AG20443 (cell line): ENCODE data around the gene IL20.
"Not testable (repeated sequence)": the region's sequence is repeated elsewhere in the genome, so short reads cannot be mapped to it uniquely, and the experiment has no call there.

ENCODE experiments used
- DNase-seq: peaks from one replicate; pipeline ENCODE4 v3.0.0; 2012; ENCODE audit warnings: low spot score, mixed read lengths

Gene IL20

GRCh38 chr1:206843626-206844025, 21.8 kb upstream of the IL20 start:
- no peak for DNase-seq

- no peak for DNase-seq
Measured at GRCh38 chr1:206846487-206846886, 18.9 kb upstream of the IL20 start.

GRCh38 chr1:206847337-206847834, 18.0 kb upstream of the IL20 start:
- no peak for DNase-seq

DNA sequence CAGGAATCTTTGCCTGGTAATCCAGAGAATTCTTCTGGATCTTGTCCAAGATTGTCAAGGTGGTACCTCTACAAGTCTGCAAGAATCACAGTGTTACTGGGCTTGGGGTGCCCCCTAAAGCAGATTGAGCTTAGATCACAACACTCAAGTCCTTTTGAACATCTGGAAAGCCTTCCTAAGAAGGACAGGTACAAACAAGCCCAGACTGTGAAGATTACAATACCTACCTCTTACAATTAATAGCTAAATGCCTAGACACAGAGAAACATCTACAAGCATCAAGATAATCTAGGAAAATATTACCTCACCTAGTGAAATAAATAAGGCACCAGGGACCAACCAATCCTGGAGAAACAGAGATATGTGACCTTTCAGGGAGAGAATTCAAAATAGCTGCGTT, 17.5 kb upstream of the IL20 start:
- DNase-seq = no peak

DNA sequence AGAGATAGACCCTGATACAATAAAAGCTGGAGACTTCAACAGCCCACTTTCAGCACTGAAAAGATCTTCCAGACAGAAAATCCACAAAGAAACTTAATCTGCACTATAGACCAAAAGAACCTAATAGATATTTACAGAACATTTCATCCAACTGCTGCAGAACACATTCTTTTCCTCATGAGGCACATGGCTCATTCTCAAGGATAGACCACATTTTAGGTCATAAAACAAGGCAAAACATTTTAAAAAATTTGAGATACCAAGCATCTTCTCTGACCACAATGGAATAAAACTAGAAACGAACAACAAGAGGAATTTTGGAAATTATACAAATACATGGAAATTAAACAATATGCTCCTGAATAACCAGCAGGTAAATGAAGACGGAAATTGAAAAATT, 15.0 kb upstream of the IL20 start:
- no peak for DNase-seq

DNA sequence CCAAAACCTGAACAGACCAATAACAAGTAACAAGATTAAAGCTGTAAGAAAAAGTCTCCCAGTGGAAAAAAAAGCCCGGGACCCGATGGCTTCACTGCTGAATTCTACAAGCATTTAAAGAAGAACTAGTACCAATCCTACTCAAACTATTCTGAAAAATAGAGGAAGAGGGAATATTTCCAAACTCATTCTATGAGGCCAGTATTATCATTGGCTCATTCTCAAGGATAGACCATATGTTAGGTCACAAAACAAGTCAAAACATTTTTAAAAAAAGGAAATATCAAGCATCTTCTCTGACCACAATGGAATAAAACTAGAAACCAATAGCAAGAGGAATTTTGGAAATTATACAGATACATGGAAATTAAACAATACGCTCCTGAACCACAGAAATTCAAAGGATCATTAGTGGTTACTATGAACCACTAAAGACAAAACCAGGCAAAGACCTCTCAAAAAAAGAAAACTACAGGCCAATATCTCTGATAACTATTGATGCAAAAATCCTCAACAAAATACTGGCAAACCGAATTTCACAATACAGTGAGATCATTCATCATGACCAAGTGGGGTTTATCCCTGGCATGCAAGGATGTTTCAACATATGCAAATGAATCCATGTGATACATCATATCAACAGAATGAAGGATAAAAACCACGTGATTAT, 13.9 kb upstream of the IL20 start:
- no peak for DNase-seq

- not testable (repeated sequence) for DNase-seq
Measured at GRCh38 chr1:206852662-206853061, 12.8 kb upstream of the IL20 start.

GRCh38 chr1:206853696-206854095, 11.7 kb upstream of the IL20 start:
- not testable (repeated sequence) for DNase-seq

GRCh38 chr1:206854401-206855129, 10.9 kb upstream of the IL20 start:
- no peak for DNase-seq

DNA sequence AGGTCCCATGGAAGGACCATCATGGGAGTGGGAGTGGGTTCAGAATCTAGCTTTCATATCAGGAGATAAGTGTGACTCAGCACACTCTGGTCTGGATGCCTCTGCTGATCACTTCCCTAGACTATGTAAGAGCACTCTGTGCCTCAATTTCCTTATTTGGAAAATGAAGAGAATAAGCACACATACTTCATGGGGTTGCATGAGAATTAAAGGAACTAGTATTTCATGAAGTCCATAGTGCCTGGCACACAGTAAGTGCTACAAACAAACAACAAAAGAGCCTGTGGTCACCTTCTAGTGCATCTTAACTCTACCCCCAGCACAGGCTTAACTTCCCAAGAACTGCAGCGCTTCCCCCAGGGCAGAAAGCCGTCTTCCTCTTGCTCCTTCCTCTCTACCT, 9.6 kb upstream of the IL20 start:
- DNase-seq = no peak

- DNase-seq = no peak
Measured at GRCh38 chr1:206856674-206857464, 8.6 kb upstream of the IL20 start.

GRCh38 chr1:206859082-206859521, 6.3 kb upstream of the IL20 start:
- no peak for DNase-seq

- DNase-seq = no peak
Measured at GRCh38 chr1:206860165-206860564, 5.3 kb upstream of the IL20 start.

DNA sequence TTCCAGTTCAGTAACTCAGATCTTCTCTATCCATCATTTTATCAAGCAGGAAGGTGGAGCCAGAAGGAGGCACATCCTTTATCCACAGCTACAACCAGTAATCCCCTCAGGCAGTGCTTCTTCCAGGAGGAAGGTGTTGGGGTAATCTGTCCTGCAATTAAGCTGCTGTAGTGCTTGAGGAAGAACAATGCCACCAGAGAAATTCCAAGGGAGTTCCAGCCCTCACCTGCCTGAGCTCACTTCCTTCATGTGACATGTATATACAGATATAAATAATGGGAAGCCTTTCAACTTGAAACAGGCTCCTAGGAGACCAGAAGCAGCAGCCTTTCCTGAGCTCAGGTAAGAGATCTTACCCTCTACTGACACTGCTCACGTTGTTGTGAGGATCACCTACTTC, 2.2 kb upstream of the IL20 start:
- no peak for DNase-seq

- DNase-seq = peak; percentile 32
Measured at GRCh38 chr1:206866062-206866461, 639 bp downstream of the IL20 start.

DNA sequence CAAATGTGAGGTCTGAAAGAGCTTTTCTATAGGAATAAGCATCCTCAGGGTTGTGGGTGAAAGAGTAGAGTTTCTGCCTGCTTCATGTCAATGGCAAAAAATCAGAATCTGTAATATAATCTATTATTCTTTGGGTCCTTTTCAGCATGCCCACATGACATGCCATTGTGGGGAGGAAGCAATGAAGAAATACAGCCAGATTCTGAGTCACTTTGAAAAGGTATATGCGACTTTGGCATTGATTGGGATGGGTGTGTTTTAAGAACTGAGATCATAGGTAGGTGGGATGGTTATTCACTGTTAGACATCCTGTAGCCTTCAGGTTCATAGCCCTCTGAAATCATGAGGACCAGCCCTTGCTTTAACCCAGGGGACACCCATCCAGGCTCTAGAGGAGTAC, 1.8 kb downstream of the IL20 start:
- no peak for DNase-seq

GRCh38 chr1:206867716-206868115, 2.3 kb downstream of the IL20 start:
- DNase-seq = no peak

DNA sequence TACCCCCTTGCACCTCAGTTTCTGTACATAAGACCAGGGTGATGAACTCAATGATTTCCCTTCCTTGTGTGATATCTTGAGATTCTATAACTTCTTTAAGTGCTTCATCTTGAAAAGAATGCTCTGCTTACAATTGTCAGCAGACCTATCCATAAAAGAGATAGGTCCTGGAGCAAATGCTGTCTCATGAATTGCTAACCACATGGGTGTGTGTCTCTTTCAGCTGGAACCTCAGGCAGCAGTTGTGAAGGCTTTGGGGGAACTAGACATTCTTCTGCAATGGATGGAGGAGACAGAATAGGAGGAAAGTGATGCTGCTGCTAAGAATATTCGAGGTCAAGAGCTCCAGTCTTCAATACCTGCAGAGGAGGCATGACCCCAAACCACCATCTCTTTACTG, 2.8 kb downstream of the IL20 start:
- DNase-seq = no peak

GRCh38 chr1:206872139-206872538, 6.7 kb downstream of the IL20 start:
- DNase-seq = no peak

DNA sequence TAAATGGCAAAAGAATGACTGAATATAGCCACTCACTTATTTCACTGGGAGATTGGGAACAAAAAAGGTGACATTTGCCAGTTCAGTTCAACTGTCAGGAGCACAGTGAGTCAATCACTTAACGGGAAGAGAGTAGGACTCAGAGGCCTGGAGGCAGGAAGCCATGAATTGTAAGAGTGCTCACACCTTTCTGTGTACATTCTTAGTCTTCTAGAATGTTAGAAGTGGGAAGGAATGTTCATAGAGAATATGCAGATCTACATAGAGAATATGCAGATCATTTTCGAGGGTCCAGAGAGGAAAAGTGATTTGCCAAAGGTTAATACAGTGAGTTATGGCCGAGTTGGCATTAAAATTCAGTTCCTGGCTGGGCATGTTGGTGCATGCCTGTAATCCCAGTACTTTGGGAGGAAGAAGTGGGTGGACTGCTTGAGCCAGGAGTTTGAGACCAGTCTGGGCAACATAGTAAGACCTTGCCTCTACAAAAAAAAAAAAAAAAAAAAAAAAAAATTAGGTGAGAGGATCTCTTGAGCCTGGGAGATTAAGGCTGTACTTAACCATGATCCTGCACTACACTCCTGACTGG, 8.3 kb downstream of the IL20 start:
- no peak for DNase-seq

DNA sequence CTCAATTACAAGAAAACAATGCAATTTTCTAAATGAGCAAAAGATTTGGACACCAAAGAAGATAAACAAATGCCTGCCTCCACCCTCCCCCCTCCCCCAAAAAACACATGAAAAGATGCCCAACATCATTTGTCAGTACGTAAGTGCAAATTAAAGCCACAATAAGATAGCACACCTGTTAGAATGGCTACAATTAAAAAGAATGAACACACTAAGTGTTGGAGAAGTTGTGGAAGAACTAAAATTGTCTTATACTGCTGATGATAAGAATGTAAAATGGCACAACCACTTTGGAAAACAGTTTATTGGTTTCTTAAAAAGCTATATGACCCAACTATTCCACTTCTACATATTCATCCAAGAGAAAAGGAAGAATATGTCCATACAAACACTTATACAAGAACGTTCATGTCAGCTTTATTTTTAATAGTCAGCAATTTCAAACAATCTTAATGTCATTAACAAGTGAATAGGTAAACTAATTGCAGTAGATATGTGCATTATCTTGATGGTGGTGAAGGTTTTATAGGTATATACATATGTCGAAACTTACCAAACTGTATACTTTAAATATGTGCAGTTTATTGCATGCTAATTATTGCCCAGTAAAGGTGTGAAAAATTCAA, 10.4 kb downstream of the IL20 start:
- DNase-seq = no peak

GRCh38 chr1:206878456-206878855, 13.0 kb downstream of the IL20 start:
- DNase-seq = no peak
